HFFc6 (cell line): ENCODE measurements around the gene BAHCC1. TPM values are rescaled to one million over a fixed set of nuclear protein-coding genes. Genes with fewer than 3 reads are reported as not detected.
A peak's percentile ranks its signal among the peaks of the same experiment; 100 is the strongest.

Source experiments
- DNase-seq: peaks from one replicate; pipeline ENCODE4 v3.0.0-alpha.2; 2018
- H3K27ac Mint-ChIP-seq: 2 replicates; pipeline ENCODE4 v1.8.0; 2020; ENCODE audit warnings: mild to moderate bottlenecking, mixed read lengths
- H3K27me3 Mint-ChIP-seq: 2 replicates; pipeline ENCODE4 v1.8.0; 2021; ENCODE audit warnings: mild to moderate bottlenecking, moderate library complexity, mixed read lengths; ENCODE audit not compliant: insufficient read depth
- H3K36me3 Mint-ChIP-seq: 2 replicates; pipeline ENCODE4 v1.8.0; 2021; ENCODE audit warnings: low read depth, mixed read lengths
- H3K4me1 Mint-ChIP-seq: 2 replicates; pipeline ENCODE4 v1.8.0; 2020; ENCODE audit warnings: low read depth, mixed read lengths
- H3K4me3 Mint-ChIP-seq: 2 replicates; pipeline ENCODE4 v1.8.0; 2020; ENCODE audit warnings: mild to moderate bottlenecking, moderate library complexity, mixed read lengths
- H3K9me3 Mint-ChIP-seq: 2 replicates; pipeline ENCODE4 v1.8.0; 2020; ENCODE audit warnings: mild to moderate bottlenecking, mixed read lengths
- total RNA-seq, 6 experiments: library from RNA; stranded (reverse); fragmentation: NEBNext Ultra II Directional; extraction: Animal tissue kit (Norgen Biotek cat#: 25700); gene quantifications; 2 replicates in 1 of 6; 3 replicates in 5 of 6; pipeline ENCODE4 v1.2.3, GENCODE V29; 2021
- TF ChIP-seq, protein P1 (sequence below): fragments of 200-600 bp; sonication (generic); IDR thresholded peaks from 2 replicates; pipeline ENCODE4 v1.5.0; 2021; ENCODE audit warnings: antibody characterized with exemption, mild to moderate bottlenecking

Gene BAHCC1
- total RNA-seq, 6 experiments from 2014 or later = 7.3 to 9.7 (median 8.3) TPM

- Mint-ChIP-seq H3K36me3 (peaks cover 3% of the 10 kb centered on the region; the same call in 1 of the 2 replicates), H3K27me3 (peaks cover 4% of the 10 kb centered on the region; the same call in 1 of the 2 replicates), H3K4me1 (peaks cover 26% of the 10 kb centered on the region), H3K4me3 (peak overlapping the region; percentile 57; the same call in 1 of the 2 replicates), H3K9me3 (no peaks in the 10 kb centered on the region), H3K27ac (peak overlapping the region; percentile 38; the same call in 1 of the 2 replicates)
- DNase-seq = no peak
- TF ChIP-seq, protein P1, sequence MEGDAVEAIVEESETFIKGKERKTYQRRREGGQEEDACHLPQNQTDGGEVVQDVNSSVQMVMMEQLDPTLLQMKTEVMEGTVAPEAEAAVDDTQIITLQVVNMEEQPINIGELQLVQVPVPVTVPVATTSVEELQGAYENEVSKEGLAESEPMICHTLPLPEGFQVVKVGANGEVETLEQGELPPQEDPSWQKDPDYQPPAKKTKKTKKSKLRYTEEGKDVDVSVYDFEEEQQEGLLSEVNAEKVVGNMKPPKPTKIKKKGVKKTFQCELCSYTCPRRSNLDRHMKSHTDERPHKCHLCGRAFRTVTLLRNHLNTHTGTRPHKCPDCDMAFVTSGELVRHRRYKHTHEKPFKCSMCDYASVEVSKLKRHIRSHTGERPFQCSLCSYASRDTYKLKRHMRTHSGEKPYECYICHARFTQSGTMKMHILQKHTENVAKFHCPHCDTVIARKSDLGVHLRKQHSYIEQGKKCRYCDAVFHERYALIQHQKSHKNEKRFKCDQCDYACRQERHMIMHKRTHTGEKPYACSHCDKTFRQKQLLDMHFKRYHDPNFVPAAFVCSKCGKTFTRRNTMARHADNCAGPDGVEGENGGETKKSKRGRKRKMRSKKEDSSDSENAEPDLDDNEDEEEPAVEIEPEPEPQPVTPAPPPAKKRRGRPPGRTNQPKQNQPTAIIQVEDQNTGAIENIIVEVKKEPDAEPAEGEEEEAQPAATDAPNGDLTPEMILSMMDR = peak; percentile 49; the same call in 1 of the 2 replicates
These were observed 6.7 kb downstream of the BAHCC1 start for GRCh38 chr17:81401723-81402529.

GRCh38 chr17:81402530-81402941 is 7.3 kb downstream of the BAHCC1 start:
- DNase-seq = no peak
- Mint-ChIP-seq H3K27me3 (peaks cover 4% of the 10 kb centered on the region; the same call in 1 of the 2 replicates), H3K4me1 (peaks cover 25% of the 10 kb centered on the region)

GRCh38 chr17:81402981-81403467 is 7.8 kb downstream of the BAHCC1 start:
- TF ChIP-seq, protein P1 = peak; percentile 13; the same call in 1 of the 2 replicates
- no peak overlapping the region for H3K4me3 Mint-ChIP-seq
- 0 out of 2 replicates have a peak, but pooled peaks cover under 1% of the 10 kb centered on the region for H3K36me3 Mint-ChIP-seq
- DNase-seq = no peak
- H3K4me1 Mint-ChIP-seq = peaks cover 20% of the 10 kb centered on the region
- no peak overlapping the region for H3K27ac Mint-ChIP-seq
- peaks cover 4% of the 10 kb centered on the region; the same call in 1 of the 2 replicates for H3K27me3 Mint-ChIP-seq
- no peaks in the 10 kb centered on the region for H3K9me3 Mint-ChIP-seq

More at GRCh38 chr17:81402530-81402941, 7.3 kb downstream of the BAHCC1 start:
- Mint-ChIP-seq H3K4me3 (no peak overlapping the region), H3K36me3 (peaks cover 3% of the 10 kb centered on the region; the same call in 1 of the 2 replicates), H3K27ac (no peak overlapping the region), H3K9me3 (no peaks in the 10 kb centered on the region)
- TF ChIP-seq, protein P1 = no peak

- no peak for DNase-seq
- peaks cover 3% of the 10 kb centered on the region; the same call in 1 of the 2 replicates for H3K27me3 Mint-ChIP-seq
- no peak overlapping the region for H3K4me3 Mint-ChIP-seq
- no peak overlapping the region for H3K27ac Mint-ChIP-seq
- H3K9me3 Mint-ChIP-seq = no peaks in the 10 kb centered on the region
- no peaks in the 10 kb centered on the region for H3K36me3 Mint-ChIP-seq
- peaks cover 18% of the 10 kb centered on the region for H3K4me1 Mint-ChIP-seq
- TF ChIP-seq, protein P1 = no peak
These were observed 8.6 kb downstream of the BAHCC1 start for GRCh38 chr17:81403671-81404534.

DNA sequence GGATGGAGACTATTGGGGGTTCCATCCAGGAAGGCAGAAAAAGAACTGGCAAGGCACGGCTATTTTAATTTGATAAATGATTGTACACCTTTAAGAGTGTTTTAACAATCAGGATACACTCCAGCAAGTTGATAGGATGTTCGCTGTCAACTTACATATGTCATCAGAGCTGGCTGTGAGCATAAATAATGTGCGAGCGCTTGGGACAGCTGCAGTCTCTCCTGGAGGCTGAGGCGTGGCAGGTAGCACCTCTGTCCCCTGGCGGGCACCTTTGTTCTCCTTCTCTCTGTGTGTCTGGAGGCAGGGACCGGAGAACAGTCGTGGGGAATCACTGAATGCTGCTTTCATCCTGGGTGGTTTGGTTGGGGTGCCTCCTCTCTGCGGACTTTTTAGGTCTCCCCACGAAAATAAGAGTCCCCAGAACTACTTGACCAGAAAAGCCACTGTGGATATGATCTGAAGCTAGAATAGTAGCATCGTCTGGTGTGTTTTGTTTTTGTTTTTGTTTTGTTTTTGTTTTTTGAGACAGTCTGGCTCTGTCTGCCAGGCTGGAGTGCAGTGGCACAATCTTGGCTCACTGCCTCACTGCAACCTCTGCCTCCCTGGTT is 9.4 kb downstream of the BAHCC1 start:
- Mint-ChIP-seq H3K4me3 (no peak overlapping the region), H3K36me3 (no peaks in the 10 kb centered on the region), H3K27ac (no peak overlapping the region), H3K27me3 (peaks cover 2% of the 10 kb centered on the region; the same call in 1 of the 2 replicates), H3K9me3 (no peaks in the 10 kb centered on the region), H3K4me1 (peaks cover 18% of the 10 kb centered on the region)
- no peak for DNase-seq
- TF ChIP-seq, protein P1 = no peak
